Stimulated activated CD8-positive, alpha-beta memory T cell treated with anti-CD3 and anti-CD28 coated beads, Interleukin-7, amount 100 ng/mL, for 4 hours (primary cell): ENCODE data around the gene KIAA1755.

Experiments used
- DNase-seq, 2 donors: peaks; one replicate each; pipeline ENCODE4 v3.0.0-alpha.2; 2020; ENCODE audit warnings: low read depth in 2 of 2

The KIAA1755 gene

GRCh38 chr20:38203981-38204357 lies 56.6 kb downstream of the KIAA1755 start:
- DNase-seq = no peak

- no peak for DNase-seq
Measured at GRCh38 chr20:38203337-38203980, 57.1 kb downstream of the KIAA1755 start.

- DNase-seq = no peak
Measured at GRCh38 chr20:38202982-38203293, 57.6 kb downstream of the KIAA1755 start.

GRCh38 chr20:38202153-38202981 lies 58.2 kb downstream of the KIAA1755 start:
- no peak for DNase-seq

- DNase-seq = no peak
Measured at GRCh38 chr20:38201356-38201755, 59.2 kb downstream of the KIAA1755 start.

GRCh38 chr20:38200646-38201045 lies 59.9 kb downstream of the KIAA1755 start:
- no peak for DNase-seq

- no peak for DNase-seq
Measured at GRCh38 chr20:38199501-38200390, 60.8 kb downstream of the KIAA1755 start.

GRCh38 chr20:38198238-38198861 lies 62.2 kb downstream of the KIAA1755 start:
- DNase-seq = no peak

GRCh38 chr20:38197619-38198018 lies 62.9 kb downstream of the KIAA1755 start:
- no peak for DNase-seq

GRCh38 chr20:38197217-38197616 lies 63.3 kb downstream of the KIAA1755 start:
- no peak for DNase-seq

- DNase-seq = no peak
Measured at GRCh38 chr20:38196592-38196991, 63.9 kb downstream of the KIAA1755 start.

- no peak for DNase-seq
Measured at GRCh38 chr20:38196076-38196475, 64.5 kb downstream of the KIAA1755 start.

- DNase-seq = no peak
Measured at GRCh38 chr20:38195521-38195920, 65.0 kb downstream of the KIAA1755 start.

- DNase-seq = no peak
Measured at GRCh38 chr20:38194971-38195504, 65.5 kb downstream of the KIAA1755 start.

- DNase-seq = no peak
Measured at GRCh38 chr20:38193586-38194105, 66.9 kb downstream of the KIAA1755 start.

GRCh38 chr20:38192323-38192885 lies 68.1 kb downstream of the KIAA1755 start:
- no peak for DNase-seq

GRCh38 chr20:38191654-38192053 lies 68.9 kb downstream of the KIAA1755 start:
- no peak for DNase-seq

- DNase-seq = no peak
Measured at GRCh38 chr20:38190936-38191371, 69.6 kb downstream of the KIAA1755 start.

GRCh38 chr20:38190166-38190565 lies 70.4 kb downstream of the KIAA1755 start:
- DNase-seq = no peak

- no peak for DNase-seq
Measured at GRCh38 chr20:38187517-38187916, 73.0 kb downstream of the KIAA1755 start.

- no peak for DNase-seq
Measured at GRCh38 chr20:38186788-38187221, 73.7 kb downstream of the KIAA1755 start.
